GM19099 (cell line): ENCODE results near the gene NBEAL2.
A peak's percentile ranks its signal among the peaks of the same experiment; 100 is the strongest.

Experiments used
- POLR2A ChIP-seq: IDR thresholded peaks from 3 replicates; pipeline ENCODE4 v1.6.1; 2011; ENCODE audit warnings: low read depth; ENCODE audit not compliant: insufficient read length; ENCODE audit errors: extremely low read depth

Gene NBEAL2

DNA sequence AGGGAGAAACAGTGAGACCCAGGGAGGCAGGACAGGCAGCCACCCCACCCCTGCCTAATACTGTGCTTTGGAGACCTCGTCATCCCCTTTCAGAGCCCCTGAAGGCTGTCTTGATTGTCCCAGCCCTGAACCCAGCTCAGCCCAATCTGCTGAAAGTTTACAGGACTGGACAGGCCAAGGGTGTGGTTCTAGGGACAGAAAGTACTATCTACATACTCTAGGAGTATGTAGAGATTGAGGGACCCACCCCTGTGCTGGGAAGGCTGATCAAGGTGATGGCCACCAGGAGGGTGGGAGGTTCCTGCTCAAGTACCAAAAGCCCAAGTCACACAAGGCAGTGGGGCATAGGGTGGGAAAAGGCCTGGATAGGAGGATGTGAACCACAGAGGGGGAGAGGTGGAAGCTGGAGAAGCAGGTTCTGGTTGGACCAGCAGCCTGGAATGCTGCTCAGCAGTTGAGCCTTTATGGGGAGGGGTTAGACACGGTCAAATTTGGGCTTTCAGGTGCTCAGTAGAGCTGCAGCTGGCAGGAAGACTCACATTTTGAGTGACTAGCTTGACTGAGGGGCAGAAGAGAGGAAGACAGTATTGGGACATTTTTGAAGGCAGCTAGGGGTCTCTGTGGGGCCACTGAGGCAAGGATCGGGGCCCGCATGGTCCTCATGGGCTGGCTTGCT, 6.7 kb downstream of the NBEAL2 start:
- no peak for TF ChIP-seq POLR2A

DNA sequence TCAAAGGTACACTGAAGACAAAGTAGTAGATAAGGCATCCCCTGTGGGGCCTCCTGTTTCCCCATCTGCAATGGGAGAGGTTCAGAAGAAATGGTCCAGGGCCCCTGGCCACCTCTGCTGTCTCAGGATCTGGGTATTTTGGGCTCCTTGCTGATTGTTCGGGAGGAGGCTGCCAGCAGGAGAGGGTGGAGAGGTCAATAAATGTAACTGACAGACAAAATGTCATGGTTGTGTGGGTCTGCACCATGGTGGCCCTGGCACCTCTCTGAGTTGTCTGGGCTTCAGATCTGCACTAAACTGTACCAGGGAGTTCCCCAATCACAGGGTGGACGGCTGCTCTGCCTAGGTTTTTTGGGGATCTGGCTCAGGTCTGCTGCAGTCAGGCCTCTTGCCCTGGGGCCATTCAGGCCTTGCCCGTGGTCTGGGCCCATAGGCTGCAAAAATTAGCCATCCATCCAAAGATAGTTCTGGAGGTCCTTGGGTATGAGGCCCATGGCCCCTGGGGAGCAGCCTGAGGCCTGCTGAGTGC, 7.4 kb downstream of the NBEAL2 start:
- no peak for TF ChIP-seq POLR2A

DNA sequence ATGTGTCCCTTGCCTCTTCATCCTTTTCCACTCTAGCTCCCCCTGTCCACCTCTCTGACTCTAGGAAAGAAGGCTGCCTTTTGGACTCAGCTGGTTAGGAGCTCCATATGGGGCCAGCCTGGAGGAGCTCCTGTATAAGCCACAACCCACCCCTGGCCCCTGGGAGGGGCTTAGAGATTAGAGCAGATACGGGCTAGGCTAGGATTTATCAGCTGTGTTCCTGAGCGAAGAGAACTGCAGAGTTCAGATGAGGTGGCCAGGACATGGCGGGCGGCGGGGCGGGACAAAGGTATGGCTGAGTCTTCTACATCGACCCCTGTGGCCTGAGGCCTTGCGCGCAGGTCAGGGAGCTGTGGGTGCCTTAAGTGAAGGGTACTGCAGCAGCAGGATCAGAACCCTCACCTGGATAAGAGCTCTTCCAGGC, 7.9 kb downstream of the NBEAL2 start:
- TF ChIP-seq POLR2A: peak; percentile 28

DNA sequence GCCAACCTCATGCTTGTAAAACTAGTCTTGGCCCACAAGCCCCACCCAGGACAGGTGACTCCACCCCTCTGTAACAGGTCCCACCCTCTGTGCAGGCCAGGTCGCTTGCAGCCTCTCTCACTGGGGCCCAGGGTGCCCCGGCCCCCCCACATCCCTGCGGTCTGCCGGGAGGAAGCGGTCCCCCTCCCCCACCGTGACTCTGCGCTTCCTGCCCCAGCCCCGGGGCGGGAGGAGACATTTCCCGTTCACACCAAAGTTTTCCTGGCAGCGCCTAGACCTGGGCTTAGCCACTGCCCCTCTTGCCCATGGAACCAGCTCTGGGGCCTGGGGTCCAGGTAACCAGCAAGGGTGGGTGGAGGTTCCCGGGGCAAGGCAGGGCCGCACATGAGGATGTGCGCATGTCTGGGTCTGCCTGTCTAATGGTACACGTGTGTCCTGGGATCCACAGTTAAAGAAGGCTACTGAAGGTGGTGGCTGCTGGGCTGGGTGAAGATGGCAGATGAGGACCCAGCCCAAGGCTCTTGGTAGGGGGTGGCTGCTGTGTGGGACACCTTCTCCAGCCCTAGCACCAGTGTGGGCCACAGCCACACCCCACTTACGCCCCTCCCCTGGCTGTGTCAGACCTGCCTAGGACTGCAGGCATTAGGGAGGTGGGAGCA, 8.4 kb downstream of the NBEAL2 start:
- peak; percentile 42 for TF ChIP-seq POLR2A

DNA sequence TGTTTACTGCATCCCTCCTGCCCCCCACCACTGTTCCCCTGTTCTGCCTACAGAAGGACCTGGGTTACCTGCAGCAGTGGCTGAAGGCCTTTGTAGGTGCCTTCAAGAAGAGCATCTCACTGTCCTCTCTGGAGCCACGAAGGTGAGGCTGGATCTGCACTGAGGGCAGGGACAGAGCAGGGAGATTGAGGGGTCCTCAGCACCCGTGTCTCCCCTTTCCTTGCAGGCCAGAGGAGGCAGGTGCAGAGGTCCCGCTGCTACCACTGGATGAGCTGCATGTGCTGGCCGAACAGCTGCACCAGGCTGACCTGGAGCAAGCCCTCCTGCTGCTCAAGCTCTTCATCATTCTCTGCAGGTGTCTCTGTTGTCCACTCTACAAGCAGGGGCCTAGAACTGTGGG, 9.2 kb downstream of the NBEAL2 start:
- TF ChIP-seq POLR2A: no peak

DNA sequence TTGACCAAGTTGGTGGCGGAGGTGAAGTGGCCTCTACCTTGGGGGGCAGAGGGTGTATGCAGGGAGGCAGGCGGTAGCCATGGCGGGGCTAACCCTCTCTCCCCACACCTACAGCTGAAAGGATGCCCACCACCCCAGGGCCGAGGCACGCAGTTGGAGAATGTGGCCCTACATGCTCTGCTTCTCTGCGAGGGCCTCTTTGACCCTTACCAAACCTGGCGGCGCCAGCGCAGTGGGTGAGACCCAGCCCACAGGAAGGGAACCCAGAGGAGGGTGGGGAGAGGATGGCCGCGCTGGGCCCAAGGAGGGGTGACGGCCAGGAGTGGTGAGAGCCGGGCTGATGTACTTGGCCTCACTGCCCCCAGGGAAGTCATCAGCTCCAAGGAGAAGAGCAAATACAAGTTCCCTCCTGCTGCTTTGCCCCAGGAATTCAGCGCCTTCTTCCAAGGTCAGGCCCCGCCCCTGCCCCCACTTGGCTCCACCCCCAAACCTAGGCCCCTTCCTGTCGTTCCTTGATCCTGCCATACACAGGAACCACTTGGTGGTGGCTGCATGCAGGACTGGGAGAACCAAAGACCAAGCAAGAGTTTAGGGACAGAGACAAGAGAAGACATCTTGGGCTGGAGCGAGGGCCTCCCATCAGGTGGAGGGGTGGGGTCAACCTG, 9.8 kb downstream of the NBEAL2 start:
- TF ChIP-seq POLR2A: no peak

DNA sequence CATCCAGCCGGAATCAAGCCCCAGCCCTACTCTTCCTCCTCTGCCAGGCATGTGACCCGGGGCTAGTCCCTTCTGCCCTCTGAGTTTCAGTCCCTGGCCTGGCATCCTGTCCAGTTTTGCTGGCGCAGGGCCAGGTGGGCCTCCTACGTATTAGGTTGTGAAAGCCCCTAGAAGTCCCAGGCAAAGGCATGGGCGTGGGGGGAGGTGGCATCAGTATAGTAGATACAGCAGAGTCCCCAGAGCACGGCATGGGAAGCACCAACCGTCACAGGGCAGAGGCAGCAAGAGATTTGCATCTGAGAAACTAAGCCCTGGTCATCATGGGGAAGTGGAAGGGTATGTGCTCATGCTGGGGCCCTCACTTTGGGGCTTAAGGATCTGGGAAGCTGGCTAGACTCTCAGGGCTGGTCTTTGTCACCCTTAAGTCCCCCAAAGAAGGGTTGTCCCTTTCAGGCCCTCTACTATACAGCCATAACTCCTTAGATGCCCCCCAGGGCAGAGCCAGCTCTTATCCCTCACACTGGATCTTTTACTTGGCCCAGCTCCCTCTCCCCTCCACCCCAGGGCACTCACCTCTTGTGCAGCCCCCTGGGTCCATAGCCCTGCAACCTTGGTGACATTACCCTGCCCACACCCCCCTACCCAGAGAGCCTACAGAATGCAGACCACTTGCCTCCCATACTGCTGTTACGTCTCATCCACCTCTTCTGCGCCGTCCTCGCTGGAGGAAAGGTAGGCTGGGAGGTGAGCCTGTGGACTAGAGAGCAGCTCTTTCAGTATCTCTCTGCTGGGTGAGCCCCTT, 11.3 kb downstream of the NBEAL2 start:
- peak; percentile 11 for TF ChIP-seq POLR2A

DNA sequence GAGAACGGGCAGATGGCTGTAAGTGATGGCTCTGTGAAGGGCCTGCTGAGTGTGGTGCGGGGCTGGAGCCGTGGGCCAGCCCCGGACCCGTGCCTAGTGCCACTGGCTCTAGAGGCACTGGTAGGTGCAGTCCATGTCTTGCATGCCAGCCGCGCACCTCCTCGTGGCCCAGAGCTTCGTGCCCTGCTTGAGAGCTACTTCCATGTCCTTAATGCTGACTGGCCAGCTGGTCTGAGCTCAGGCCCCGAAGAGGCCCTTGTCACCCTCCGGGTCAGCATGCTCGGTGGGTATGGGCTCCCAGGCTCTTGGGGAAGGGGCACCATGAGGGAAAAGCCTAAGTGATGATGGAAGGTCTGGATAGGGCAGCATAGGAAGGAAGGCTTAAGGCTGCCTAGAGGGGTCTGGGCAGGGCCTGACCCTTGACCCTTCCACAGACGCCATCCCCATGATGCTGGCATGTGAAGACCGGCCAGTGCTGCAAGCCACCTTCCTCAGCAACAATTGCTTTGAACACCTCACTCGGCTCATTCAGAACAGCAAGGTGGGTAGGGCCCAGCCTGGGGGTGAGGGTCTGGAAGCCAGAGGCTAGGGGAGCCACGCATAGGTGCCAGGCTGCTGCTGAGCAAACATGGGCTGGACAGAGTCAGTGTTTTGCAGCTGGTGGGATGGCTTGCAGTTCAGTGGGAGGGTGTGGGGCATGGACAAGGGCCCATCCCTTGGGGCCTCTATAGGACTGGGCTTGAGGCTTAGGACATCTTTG, 12.1 kb downstream of the NBEAL2 start:
- TF ChIP-seq POLR2A: no peak

DNA sequence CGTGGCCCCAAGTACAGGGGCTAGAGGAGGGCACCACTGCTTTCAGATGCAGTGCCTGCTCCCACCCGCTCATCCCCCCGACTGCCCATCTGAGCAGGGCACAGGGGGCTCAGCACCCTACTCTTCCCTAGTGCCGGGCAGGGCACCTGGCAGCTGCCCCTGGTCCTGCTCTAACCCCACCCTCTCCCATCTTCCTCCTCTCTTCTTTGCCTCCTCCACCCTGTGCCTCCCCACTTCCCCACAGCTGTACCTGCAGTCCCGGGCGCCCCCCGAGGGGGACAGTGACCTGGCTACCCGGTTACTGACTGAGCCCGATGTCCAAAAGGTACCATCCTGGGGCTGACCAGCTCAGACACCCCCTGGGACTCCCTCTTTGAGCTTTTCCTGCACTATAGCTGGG, 12.8 kb downstream of the NBEAL2 start:
- TF ChIP-seq POLR2A: no peak

DNA sequence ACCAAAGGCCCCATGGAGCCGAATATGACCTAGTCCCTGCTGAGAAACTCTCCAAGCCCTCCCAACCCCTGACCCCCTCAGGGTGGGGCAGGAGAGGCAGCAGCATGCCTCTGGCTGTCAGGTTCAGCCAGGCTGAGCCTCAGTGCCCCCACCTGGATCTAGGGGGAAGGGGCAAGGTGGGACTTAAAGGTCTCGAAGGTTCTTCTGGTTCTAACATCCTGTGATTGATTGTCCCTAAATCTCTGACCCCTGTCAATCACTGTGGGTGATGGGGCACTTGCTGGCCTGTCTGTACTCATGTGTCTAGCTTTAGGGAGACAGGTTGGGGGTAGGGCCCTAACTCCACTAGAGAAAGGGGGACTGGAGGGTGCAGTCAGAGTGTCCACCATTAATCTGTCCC, 13.8 kb downstream of the NBEAL2 start:
- TF ChIP-seq POLR2A: no peak

DNA sequence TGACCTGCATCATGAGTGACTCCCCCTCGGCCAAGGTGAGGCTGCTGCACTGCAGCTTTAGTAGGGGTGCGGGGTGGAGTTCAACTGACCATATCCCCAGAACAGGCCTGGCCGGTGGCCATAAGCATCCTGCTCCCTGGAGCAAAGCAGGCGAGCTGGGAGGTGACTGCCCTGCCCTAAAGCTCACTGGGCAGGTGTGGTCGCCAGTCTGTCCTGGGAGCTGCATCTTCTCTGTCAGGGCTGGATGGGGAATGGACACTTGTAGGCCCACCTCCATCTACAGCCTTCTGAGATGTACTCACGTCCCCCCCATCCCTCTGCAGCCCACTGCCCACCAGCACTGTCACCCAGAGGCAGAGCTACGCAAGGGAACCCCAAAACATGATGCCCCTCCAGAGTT, 14.5 kb downstream of the NBEAL2 start:
- TF ChIP-seq POLR2A: no peak

DNA sequence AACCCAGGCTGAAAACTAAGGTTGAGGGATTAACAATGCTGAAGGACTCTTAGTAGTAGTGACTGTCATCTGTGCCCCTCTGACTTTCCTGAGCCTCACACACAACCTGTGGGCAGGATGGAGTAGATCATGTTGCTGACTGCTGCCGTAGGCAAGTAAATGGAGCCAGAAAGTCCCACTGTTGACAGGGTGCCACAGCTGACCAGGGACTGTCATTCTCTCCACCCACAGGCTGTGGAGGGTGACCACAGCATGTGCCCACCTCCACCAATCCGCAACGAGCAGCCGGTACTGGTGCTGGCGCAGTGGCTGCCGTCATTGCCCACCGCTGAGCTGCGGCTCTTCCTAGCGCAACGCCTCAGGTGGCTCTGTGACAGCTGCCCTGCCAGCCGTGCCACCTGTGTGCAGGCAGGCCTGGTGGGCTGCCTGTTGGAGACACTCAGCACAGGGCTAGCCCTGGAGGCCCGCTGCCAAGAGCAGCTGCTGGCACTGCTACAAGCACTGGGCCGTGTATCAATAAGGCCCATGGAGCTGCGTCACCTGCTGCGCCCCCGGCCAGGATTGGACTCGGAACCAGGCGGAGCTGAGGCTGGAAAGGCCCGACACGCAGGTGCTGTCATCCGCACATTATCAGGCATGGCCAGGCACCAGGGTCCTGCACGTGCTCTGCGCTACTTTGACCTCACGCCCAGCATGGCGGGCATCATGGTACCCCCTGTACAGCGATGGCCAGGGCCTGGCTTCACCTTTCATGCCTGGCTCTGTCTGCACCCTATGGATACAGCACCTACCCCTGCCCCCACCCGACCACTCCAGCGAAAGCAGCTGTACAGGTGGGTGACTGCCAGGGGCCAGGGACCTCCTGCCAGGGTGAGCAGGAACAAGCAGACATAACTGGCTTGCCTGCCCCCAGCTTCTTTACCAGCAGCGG, 15.6 kb downstream of the NBEAL2 start:
- no peak for TF ChIP-seq POLR2A

DNA sequence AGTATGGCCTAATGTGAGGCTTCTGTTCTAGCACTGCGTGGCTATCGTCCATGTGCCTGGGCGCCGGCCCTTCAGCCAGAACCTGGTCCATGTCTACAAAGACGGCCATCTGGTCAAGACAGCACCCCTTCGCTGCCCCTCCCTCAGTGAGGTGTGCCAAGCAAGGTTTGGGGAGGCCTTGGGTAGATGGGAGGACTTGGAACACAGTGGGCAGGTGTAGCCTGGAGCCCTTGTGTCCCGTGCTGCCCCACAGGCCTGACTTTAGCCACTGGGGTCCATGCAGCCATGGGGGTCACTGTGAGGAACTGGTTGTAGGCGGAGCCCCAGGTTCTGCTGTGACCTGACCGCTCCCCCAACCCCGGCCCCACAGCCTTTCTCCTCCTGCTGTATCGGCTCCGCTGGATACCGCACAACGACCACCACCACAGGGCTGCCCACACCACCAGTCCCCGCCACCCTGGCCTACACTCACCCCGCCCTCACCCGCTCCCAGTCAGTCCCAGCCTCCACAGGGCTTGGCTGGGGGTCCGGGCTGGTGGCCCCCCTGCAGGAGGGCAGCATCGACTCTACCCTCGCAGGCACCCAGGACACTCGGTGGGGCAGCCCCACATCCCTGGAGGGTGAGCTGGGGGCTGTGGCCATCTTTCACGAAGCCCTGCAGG, 16.6 kb downstream of the NBEAL2 start:
- no peak for TF ChIP-seq POLR2A

DNA sequence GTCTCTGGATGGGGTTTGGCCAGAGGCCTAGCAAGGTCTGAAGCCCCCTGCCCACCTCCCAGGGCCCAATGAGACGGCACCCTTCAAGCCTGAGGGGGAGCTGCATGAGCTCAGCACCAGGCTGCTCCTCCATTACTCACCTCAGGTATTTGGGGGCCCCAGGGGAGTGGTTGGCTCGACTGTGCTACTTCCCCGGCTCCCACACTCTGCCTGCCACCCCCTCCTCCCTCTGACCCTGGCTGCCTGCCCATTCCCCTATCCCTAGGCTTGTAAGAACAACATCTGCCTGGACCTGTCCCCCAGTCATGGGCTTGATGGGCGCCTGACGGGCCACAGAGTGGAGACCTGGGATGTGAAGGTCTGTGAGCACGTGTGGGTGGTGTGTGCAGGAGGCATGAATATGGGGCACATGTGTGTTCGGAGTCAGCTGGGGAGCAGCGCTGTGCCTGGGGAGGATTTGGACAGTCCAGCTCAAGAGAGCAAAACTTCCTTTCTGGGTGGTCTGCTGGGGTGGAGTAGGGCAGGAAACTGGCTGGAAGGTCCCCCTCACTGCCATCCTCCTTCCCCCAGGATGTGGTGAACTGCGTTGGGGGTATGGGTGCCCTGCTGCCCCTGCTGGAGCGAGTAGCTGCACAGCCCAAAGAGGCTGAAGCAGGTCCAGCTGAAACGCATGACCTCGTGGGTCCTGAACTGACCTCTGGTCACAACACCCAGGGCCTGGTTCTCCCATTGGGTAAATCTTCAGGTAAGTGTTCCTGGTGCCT, 17.4 kb downstream of the NBEAL2 start:
- no peak for TF ChIP-seq POLR2A
